ENCODE measurements around the gene RDH13.
"Not testable (repeated sequence)": the region's sequence is repeated elsewhere in the genome, so short reads cannot be mapped to it uniquely, and the experiment has no call there.

RDH13 gene

GRCh38 chr19:55076321-55076720, 13.4 kb upstream of the RDH13 start:
- no peak for DNase-seq

DNA sequence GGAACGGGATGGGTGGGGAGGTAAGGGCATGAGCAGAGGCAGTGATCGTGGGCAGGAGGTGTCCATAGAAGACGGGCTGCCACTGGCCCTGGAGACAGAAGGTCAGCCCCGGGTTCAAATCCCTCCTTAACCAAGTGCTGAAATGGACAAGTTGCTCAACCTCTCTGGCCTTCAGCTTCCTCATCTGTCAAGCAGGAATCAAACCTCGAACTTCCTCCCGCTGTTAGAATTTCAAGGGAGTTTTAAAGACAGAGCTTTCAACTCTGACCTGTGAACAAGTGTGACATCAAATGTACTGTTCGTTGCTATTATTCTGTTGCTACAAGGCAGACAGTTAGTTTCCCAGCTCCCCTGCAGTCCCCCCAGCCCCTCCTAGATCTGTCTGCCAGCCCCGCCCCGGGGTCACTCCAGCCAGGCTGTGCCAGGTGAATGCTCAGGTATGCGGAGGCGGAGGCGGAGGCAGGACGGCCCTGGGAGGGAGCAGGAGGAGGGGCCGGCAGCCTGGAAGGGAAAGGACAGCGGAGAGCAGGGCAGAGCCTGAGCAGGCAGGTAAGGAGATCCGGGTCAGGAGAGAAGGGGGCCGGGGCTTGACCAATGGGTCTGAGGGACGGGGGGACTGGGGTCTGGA, 12.5 kb upstream of the RDH13 start, which contains the start of gene EPS8L1:
Gene EPS8L1 (plus strand): TSS at position 499 of the 628 bp plus-strand sequence. CDS start 576 bp downstream, outside the sequence.
- no peak for DNase-seq

- DNase-seq: no peak
These were observed 9.0 kb upstream of the RDH13 start for GRCh38 chr19:55071913-55072312.

DNA sequence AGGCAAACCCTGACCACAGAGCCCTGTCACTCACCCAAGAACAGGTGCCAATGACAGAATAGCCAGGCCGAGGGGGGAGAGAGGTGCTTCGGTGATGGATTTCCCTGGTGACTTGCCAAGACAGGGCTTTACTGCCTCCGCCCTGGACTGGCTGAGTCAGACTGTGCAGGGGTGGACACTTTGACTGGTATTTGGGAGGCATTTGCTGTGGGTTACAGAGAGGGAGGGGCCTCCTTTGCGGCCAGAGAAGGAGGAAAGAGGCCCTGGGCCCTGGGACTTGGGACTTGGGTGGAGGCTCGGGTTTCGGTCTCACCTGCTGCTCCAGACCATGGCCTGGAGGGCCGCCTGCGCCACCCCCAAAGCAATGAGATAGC, 8.2 kb upstream of the RDH13 start:
- DNase-seq: no peak

DNA sequence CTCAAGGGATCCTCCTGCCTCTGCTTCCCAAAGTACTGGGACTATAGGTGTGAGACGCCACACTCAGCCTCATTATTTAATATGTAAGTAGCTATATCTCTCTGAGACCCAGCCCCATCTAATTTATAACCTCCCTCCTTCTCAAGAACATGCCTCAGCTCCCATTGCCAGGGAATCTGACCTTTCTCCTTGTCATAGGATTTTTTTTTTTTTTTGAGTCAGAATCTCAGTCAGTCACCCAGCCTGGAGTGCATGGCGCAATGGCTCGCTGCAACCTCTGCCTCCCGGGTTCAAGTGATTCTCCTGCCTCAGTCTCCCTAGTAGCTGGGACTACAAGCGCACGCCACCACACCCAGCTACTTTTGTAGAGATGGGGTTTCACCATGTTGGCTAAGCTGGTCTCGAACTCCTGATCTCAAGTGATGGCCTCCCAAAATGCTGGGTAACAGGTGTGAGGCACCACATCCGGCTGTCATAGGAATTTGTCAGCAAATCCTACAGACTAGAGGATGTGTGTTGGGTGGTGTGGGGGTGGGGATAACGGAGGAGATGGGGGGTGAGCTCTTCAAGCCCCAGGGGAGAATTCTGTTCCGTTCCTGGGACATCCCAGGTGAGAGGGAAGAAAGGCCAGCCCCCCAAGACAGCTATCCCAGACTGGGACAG, 7.6 kb upstream of the RDH13 start:
- DNase-seq: no peak

DNA sequence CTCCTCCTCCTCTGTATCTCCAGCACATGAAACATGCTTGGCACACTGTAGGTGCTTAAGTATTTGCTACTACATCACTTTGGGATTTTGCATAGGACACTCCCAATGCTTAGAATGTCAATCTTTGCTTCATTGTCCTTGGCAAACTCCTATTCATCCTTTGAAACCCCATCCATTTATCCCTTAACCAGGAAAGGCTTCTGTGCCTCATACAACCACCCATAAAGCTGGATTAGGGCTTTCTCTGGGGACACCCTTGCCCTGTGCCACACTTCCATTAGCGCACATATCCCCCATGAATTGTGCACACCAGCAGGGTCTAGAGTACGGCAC, 6.9 kb upstream of the RDH13 start:
- DNase-seq: no peak

GRCh38 chr19:55068950-55069864, 6.3 kb upstream of the RDH13 start:
- peak in 1 of 2 donors; percentile 15 for DNase-seq

- no peak for DNase-seq
These were observed 4.9 kb upstream of the RDH13 start for GRCh38 chr19:55067869-55068268.

DNA sequence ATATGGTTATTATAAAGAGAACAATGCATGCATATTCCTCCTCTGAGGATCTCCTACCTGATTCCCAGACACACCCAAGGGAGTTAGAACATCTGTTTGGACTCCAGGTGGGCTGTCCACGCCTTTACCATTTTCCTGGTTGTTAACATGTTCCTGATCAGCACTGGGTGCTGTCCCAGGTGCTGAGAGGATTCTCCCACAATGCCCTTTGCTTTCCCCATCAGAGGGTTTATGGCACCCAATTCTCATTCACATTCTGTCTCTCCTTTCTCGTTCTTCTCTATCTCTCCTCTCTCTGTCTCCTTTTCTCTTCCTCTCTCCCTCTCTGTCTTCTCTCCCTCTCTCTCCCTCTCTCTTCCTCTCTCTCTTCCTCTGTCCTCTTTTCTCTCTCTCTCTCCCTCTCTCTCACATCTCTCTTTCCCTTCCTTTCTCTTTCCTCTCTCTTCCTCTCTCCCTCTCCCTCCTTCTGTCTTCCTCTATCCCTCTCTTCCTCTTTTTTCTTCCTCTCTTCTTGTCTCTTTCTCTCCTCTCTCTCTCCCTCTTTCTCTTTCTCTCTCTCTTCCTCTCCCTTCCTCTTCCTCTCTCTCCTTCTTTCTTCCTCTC, 3.3 kb upstream of the RDH13 start:
- DNase-seq: no peak

DNA sequence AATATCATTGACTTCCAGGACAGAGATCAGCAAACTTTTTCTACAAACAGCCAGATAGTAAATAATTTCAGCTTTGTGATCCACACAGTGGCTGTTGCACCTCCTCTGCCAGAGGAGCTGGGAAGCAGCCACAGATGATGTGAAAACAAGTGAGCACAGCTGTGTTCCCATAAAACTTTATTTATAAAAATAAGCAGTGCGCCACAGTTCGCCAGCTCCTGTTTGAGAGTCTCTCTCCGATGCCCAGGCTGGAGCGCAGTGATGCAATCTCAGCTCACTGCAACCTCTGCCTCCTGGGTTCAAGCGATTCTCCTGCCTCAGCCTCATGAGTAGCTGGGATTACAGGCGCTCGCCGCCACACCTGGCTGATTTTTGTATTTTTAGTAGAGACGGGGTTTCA, 2.6 kb upstream of the RDH13 start:
- DNase-seq: not testable (repeated sequence)

DNA sequence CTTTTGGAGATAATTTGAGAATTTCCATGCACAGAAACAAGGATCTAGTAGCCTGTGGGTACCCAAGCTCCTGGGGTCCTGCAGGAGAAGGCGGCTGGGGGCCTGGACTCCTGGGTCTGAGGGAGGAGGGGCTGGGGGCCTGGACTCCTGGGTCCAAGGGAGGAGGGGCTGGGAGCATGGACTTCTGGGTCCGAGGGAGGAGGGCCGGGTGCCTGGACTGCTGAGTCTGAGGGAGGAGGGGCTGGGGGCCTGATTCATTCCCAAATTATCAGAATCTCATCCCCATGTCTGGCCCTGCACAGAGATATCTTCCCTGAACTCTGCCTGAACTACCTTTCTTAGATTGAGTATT, 520 bp upstream of the RDH13 start:
- no peak for DNase-seq

DNA sequence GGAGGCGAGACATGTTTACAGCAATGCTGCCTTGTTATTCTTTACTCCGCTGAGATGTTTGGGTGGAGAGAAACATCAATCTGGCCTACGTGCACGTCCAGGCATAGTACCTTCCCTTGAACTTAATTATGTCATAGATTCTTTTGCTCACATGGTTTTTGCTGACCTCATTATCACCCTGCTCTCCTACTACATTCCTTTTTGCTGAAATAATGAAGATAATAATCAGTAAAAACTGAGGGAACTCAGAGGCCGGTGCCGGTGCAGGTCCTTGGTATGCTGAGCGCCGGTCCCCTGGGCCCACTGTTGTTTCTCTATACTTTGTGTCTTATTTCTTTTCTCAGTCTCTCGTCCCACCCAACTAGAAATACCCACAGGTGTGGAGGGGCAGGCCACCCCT, 2.7 kb downstream of the RDH13 start:
- DNase-seq: not testable (repeated sequence)

GRCh38 chr19:55058781-55059610, 4.0 kb downstream of the RDH13 start:
- DNase-seq: no peak

DNA sequence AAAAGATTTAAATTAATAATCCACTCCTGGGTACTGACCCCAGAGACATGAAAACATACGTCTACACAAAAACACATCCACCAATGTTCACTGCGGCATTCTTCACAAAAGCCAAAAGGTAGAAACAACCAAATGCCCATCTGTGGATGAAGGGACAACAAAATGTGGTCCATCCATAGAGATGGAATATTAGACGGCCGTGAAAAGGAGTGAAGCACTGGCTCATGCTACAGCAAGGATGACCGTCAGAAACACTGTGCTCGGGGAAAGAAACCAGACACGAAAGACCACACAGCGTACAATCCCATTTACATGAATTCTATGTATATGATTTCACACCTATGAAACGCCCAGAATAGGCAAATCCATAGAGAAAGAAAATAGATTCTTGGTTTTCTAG, 6.1 kb downstream of the RDH13 start:
- no peak for DNase-seq

DNA sequence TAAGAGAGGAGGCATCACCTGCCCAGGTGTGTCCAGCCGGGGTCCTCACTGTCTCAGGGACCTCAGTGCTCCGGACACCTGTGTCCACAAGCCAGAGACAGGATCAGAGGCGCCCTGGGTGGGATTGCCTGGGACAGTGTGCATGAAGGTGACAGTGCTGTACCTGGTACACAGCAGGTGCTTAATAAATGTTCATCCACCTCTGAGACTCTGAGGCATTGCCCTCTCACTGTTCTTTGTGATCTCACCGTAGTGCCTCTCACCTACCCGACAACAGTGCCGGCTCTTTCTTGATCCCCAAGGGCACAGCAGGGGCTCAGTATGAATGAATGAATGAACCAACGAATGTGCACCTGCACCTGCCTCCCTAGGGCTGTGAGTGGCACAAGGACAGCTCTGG, 9.2 kb downstream of the RDH13 start:
- no peak for DNase-seq

- DNase-seq: no peak
These were observed 12.0 kb downstream of the RDH13 start for GRCh38 chr19:55050749-55051532.

- DNase-seq: no peak
These were observed 14.5 kb downstream of the RDH13 start for GRCh38 chr19:55048446-55048845.

- DNase-seq: no peak
These were observed 15.0 kb downstream of the RDH13 start for GRCh38 chr19:55047951-55048350.

GRCh38 chr19:55046975-55047622, 15.8 kb downstream of the RDH13 start:
- DNase-seq: no peak

GRCh38 chr19:55044771-55045716, 17.9 kb downstream of the RDH13 start:
- DNase-seq: no peak

Measured in CD4-positive, alpha-beta T cell treated with Interleukin-1 beta for 1 hour (primary cell).